VCaP (cell line): ENCODE data around the gene KCNJ9.

Experiments
- H3K27ac ChIP-seq: fragments of 450-650 bp; 2 replicates; pipeline ENCODE4 v1.5.1; 2017
- CTCF ChIP-seq: fragments of 450-650 bp; conservative IDR thresholded peaks from 2 replicates; pipeline ENCODE4 v1.5.1; 2017; ENCODE audit warnings: mild to moderate bottlenecking, moderate library complexity

Gene KCNJ9

GRCh38 chr1:160139840-160140239 is 58.5 kb downstream of the KCNJ9 start:
- no peak for TF ChIP-seq CTCF
- H3K27ac ChIP-seq, result no peak overlapping the region
